GM21529 (cell line): Measurements from ENCODE around the gene NQO2.
A peak's percentile ranks its signal among the peaks of the same experiment; 100 is the strongest.
"Not testable (repeated sequence)": the region's sequence is repeated elsewhere in the genome, so short reads cannot be mapped to it uniquely, and the experiment has no call there.

Source experiments
- ATAC-seq: cut with Tn5 transposase; IDR thresholded peaks from one replicate; pipeline ENCODE4 v1.9.1; 2021; ENCODE audit not compliant: unreplicated experiment

The NQO2 gene

GRCh38 chr6:3011592-3011991 is 11.9 kb downstream of the NQO2 start:
- ATAC-seq = no peak

GRCh38 chr6:3013486-3013885 is 13.8 kb downstream of the NQO2 start:
- no peak for ATAC-seq

GRCh38 chr6:3013901-3014674 is 14.4 kb downstream of the NQO2 start:
- no peak for ATAC-seq

GRCh38 chr6:3014675-3015066 is 15.0 kb downstream of the NQO2 start:
- no peak for ATAC-seq

GRCh38 chr6:3015144-3015543 is 15.4 kb downstream of the NQO2 start:
- ATAC-seq = no peak

- ATAC-seq = no peak
Observed at GRCh38 chr6:3016473-3017280, 17.0 kb downstream of the NQO2 start.

GRCh38 chr6:3017304-3017703 is 17.6 kb downstream of the NQO2 start:
- ATAC-seq = no peak

- no peak for ATAC-seq
Observed at GRCh38 chr6:3019065-3019464, 19.4 kb downstream of the NQO2 start.

GRCh38 chr6:3019749-3020320 is 20.1 kb downstream of the NQO2 start:
- no peak for ATAC-seq

GRCh38 chr6:3020976-3021598 is 21.4 kb downstream of the NQO2 start:
- ATAC-seq = not testable (repeated sequence)

- ATAC-seq = peak; percentile 7
Observed at GRCh38 chr6:3022765-3023662, 23.3 kb downstream of the NQO2 start.

GRCh38 chr6:3023663-3024483 is 24.2 kb downstream of the NQO2 start:
- ATAC-seq = peak; percentile 84

GRCh38 chr6:3026791-3027626 is 27.3 kb downstream of the NQO2 start:
- peak; percentile 65 for ATAC-seq

- not testable (repeated sequence) for ATAC-seq
Observed at GRCh38 chr6:3028156-3028555, 28.5 kb downstream of the NQO2 start.

GRCh38 chr6:3031857-3032640 is 32.4 kb downstream of the NQO2 start:
- ATAC-seq = no peak

- no peak for ATAC-seq
Observed at GRCh38 chr6:3032986-3033385, 33.3 kb downstream of the NQO2 start.

GRCh38 chr6:3033652-3034051 is 34.0 kb downstream of the NQO2 start:
- no peak for ATAC-seq

GRCh38 chr6:3035397-3035796 is 35.7 kb downstream of the NQO2 start:
- no peak for ATAC-seq
